ENCODE measurements around the gene GIMAP8. TPM values are rescaled to one million over a fixed set of nuclear protein-coding genes. Genes with fewer than 3 reads are reported as not detected.

GIMAP8 gene
- total RNA-seq, 1 experiment from 2014 or later = 0.10 TPM

GRCh38 chr7:150401424-150401790 is 49.0 kb upstream of the GIMAP8 start:
- in situ Hi-C loops (cut with HindIII; ENCODE audit: low pct_unique_long_range_greater_than_20kb, low sequenced_read_pairs) (no loop called here), intact Hi-C loops (cut with micrococcal nuclease; ENCODE audit: unreplicated experiment) (no loop called here)
- no peak for ATAC-seq
- no peaks in the 10 kb centered on the region for H3K9me3 ChIP-seq (ENCODE audit: control insufficient read depth, insufficient read depth, low read depth, low read length)
- TF ChIP-seq CTCF (IDR thresholded peaks at IDR 0.05) = no peak
- no peak for TF ChIP-seq TCF7L2 (IDR thresholded peaks at IDR 0.05; ENCODE audit: low read depth, low read length)
- TF ChIP-seq REST (IDR thresholded peaks at IDR 0.05; ENCODE audit: insufficient read depth in 1 of 2, low read depth in 2 of 2, low read length in 1 of 2) = no peak
- no peak for TF ChIP-seq POLR2AphosphoS5 (IDR thresholded peaks at IDR 0.05; ENCODE audit: low read depth, low read length)
- no peak for TF ChIP-seq SIN3A (IDR thresholded peaks at IDR 0.05; ENCODE audit: borderline replicate concordance, insufficient read depth, low read depth, low read length)
- ChIA-PET CTCF (no interaction called here), POLR2A (interaction anchor here (0.6 kb wide), 1 partner anchor 75 kb away, joined by 16 read pairs; no protein-coding TSS in a partner anchor)
- no peaks in the 10 kb centered on the region for H3K27me3 ChIP-seq (ENCODE audit: control insufficient read depth, insufficient read depth, low read length)
- no TSS peak for BruUV-seq (replicated peaks)
- H3K4me1 ChIP-seq (ENCODE audit: control insufficient read depth, insufficient read depth, low read length) = peaks cover 55% of the 10 kb centered on the region
- no peaks in the 10 kb centered on the region for H3K36me3 ChIP-seq (ENCODE audit: control insufficient read depth, insufficient read depth, low read length)
- peak overlapping the region; percentile 44; the same call in 1 of the 2 replicates for H3K27ac ChIP-seq (ENCODE audit: low read length)
- no peak overlapping the region for H3K4me3 ChIP-seq (ENCODE audit: low read depth in 2 of 2, low read length in 2 of 2)
- DNase-seq (ENCODE audit: low read depth, low spot score) = no peak

- Histone ChIP-seq H3K4me1 (ENCODE audit: control insufficient read depth, insufficient read depth, low read length) (peaks cover 62% of the 10 kb centered on the region), H3K4me3 (ENCODE audit: low read depth in 2 of 2, low read length in 2 of 2) (no peak overlapping the region), H3K9me3 (ENCODE audit: control insufficient read depth, insufficient read depth, low read depth, low read length) (no peaks in the 10 kb centered on the region), H3K36me3 (ENCODE audit: control insufficient read depth, insufficient read depth, low read length) (no peaks in the 10 kb centered on the region), H3K27me3 (ENCODE audit: control insufficient read depth, insufficient read depth, low read length) (no peaks in the 10 kb centered on the region), H3K27ac (ENCODE audit: low read length) (peak overlapping the region; percentile 44; the same call in 1 of the 2 replicates)
- ChIA-PET CTCF (no interaction called here), POLR2A (interaction anchor here (0.6 kb wide), 1 partner anchor 76 kb away, joined by 16 read pairs; no protein-coding TSS in a partner anchor)
- intact Hi-C loops (cut with micrococcal nuclease; ENCODE audit: unreplicated experiment) = no loop called here
- TF ChIP-seq REST (IDR thresholded peaks at IDR 0.05; ENCODE audit: insufficient read depth in 1 of 2, low read depth in 2 of 2, low read length in 1 of 2) = no peak
- TF ChIP-seq TCF7L2 (IDR thresholded peaks at IDR 0.05; ENCODE audit: low read depth, low read length) = 0 out of 2 replicates have a peak, but pooled peaks have one; percentile 22
- no TSS peak for BruUV-seq (replicated peaks)
- DNase-seq (ENCODE audit: low read depth, low spot score) = no peak
- ATAC-seq = no peak
- in situ Hi-C loops (cut with HindIII; ENCODE audit: low pct_unique_long_range_greater_than_20kb, low sequenced_read_pairs) = no loop called here
These were observed 48.4 kb upstream of the GIMAP8 start for GRCh38 chr7:150401861-150402631.
